ENCODE data around the gene PMPCB.

DNA sequence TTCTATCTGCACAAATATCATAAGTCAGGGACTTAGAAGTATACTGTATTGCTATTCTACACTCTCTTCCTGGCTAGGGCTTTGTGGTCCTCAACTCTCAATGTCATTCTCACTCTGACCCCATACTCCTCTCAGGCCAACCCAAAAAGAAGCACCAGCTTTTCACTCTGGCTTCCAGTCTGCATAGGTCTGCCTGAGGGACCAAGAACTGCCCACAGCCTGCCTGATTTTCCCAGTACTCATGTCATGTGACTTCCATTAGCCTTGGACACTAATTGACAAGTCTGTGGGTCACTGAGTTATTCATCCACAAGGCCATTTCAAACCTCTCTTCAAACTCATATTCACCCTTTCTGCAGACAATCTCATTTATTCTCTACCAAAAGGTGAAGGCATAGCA, 19.8 kb downstream of the PMPCB start:
- TF ChIP-seq, protein P1, sequence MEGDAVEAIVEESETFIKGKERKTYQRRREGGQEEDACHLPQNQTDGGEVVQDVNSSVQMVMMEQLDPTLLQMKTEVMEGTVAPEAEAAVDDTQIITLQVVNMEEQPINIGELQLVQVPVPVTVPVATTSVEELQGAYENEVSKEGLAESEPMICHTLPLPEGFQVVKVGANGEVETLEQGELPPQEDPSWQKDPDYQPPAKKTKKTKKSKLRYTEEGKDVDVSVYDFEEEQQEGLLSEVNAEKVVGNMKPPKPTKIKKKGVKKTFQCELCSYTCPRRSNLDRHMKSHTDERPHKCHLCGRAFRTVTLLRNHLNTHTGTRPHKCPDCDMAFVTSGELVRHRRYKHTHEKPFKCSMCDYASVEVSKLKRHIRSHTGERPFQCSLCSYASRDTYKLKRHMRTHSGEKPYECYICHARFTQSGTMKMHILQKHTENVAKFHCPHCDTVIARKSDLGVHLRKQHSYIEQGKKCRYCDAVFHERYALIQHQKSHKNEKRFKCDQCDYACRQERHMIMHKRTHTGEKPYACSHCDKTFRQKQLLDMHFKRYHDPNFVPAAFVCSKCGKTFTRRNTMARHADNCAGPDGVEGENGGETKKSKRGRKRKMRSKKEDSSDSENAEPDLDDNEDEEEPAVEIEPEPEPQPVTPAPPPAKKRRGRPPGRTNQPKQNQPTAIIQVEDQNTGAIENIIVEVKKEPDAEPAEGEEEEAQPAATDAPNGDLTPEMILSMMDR (IDR thresholded peaks at IDR 0.05; ENCODE audit: low read length), result no peak
- no peak for TF ChIP-seq EZH2 (optimal IDR thresholded peaks at IDR 0.05; ENCODE audit: low read depth, low read length)

Data from MM.1S (cell line).